IMR-90 (cell line): ENCODE measurements around the gene SAMHD1. TPM values are rescaled to one million over a fixed set of nuclear protein-coding genes. Genes with fewer than 3 reads are reported as not detected.

Source experiments
- ATAC-seq: fragments of 200-7000 bp; cut with Tn5 transposase; 2 replicates; pipeline ENCODE4 v1.9.1; 2020; ENCODE audit warnings: low read depth, mild to moderate bottlenecking, moderate library complexity
- BruUV-seq: library from RNA; stranded (reverse); fragments of 400-500 nt; replicated peaks from 2 replicates; lab custom pipeline; 2021; lab: Mats Ljungman, UMichigan
- CTCF ChIA-PET: fragments of 300-600 bp; formaldehyde crosslinking; extraction: SDS; loops from one replicate; lab custom pipeline; 2021; ENCODE audit warnings: antibody characterized with exemption; lab: Yijun Ruan, JAX
- POLR2A ChIA-PET: fragments of 300-600 bp; sonication (Branson Sonifier 250); formaldehyde crosslinking; loops from one replicate; lab custom pipeline; 2022; ENCODE audit warnings: antibody characterized with exemption; ENCODE audit not compliant: unreplicated experiment; lab: Charles Lee
- DNase-seq: peaks from one replicate; pipeline ENCODE4 v3.0.0; 2013
- H2AFZ ChIP-seq: replicated peaks from 2 replicates; pipeline ENCODE3; 2013; ENCODE audit warnings: low read length, mild to moderate bottlenecking; ENCODE audit not compliant: poor library complexity
- H2AK5ac ChIP-seq: 2 replicates; pipeline ENCODE4 v1.6.1; 2013; ENCODE audit warnings: low read depth, low read length, inconsistent platforms
- H2AK9ac ChIP-seq: replicated peaks from 2 replicates; pipeline ENCODE3; 2013; ENCODE audit warnings: mild to moderate bottlenecking, low read depth, low read length, moderate library complexity; ENCODE audit not compliant: poor library complexity
- H2BK120ac ChIP-seq: 2 replicates; pipeline ENCODE4 v1.6.1; 2013; ENCODE audit warnings: low read depth, low read length, inconsistent platforms
- H2BK15ac ChIP-seq: 3 replicates; pipeline ENCODE4 v1.6.1; 2013; ENCODE audit warnings: low read depth, low read length, inconsistent platforms
- H2BK20ac ChIP-seq: 2 replicates; pipeline ENCODE4 v1.6.1; 2013; ENCODE audit warnings: low read depth, mild to moderate bottlenecking, inconsistent platforms, low read length, moderate library complexity
- H2BK5ac ChIP-seq: 2 replicates; pipeline ENCODE4 v1.6.1; 2013; ENCODE audit warnings: mild to moderate bottlenecking, low read depth, low read length, inconsistent platforms; ENCODE audit not compliant: poor library complexity, severe bottlenecking
- H3K14ac ChIP-seq: replicated peaks from 2 replicates; pipeline ENCODE4 v1.6.1; 2013; ENCODE audit warnings: low read depth, low read length, inconsistent platforms
- H3K18ac ChIP-seq: 2 replicates; pipeline ENCODE4 v1.6.1; 2013; ENCODE audit warnings: low read depth, low read length, control low read depth
- H3K23ac ChIP-seq: 2 replicates; pipeline ENCODE4 v1.6.1; 2013; ENCODE audit warnings: low read depth, low read length, inconsistent platforms
- H3K27ac ChIP-seq: 2 replicates; pipeline ENCODE4 v1.5.1; 2013; ENCODE audit warnings: mild to moderate bottlenecking, control low read depth, low read length; ENCODE audit not compliant: insufficient read depth
- H3K27me3 ChIP-seq: 2 replicates; pipeline ENCODE4 v1.6.1; 2013; ENCODE audit warnings: low read length; ENCODE audit not compliant: control insufficient read depth, insufficient read depth
- H3K36me3 ChIP-seq: 2 replicates; pipeline ENCODE4 v1.6.1; 2013; ENCODE audit warnings: low read length, mixed read lengths; ENCODE audit not compliant: control insufficient read depth, insufficient read depth
- H3K4ac ChIP-seq: 2 replicates; pipeline ENCODE4 v1.6.1; 2013; ENCODE audit warnings: low read depth, low read length, inconsistent platforms
- H3K4me1 ChIP-seq: 2 replicates; pipeline ENCODE4 v1.6.1; 2013; ENCODE audit warnings: low read length, mixed read lengths; ENCODE audit not compliant: control insufficient read depth, insufficient read depth
- H3K4me2 ChIP-seq: 2 replicates; pipeline ENCODE4 v1.6.1; 2013; ENCODE audit warnings: low read depth, mild to moderate bottlenecking, control low read depth, low read length, moderate library complexity
- H3K4me3 ChIP-seq: 2 replicates; pipeline ENCODE4 v1.5.1; 2013; ENCODE audit warnings: low read depth, mild to moderate bottlenecking, control low read depth, low read length, moderate library complexity; ENCODE audit not compliant: insufficient read depth
- H3K56ac ChIP-seq: 2 replicates; pipeline ENCODE4 v1.6.1; 2013; ENCODE audit warnings: low read length, inconsistent platforms; ENCODE audit not compliant: insufficient read depth; ENCODE audit errors: extremely low read depth
- H3K79me1 ChIP-seq, 2 experiments: 2 replicates each; pipeline ENCODE4 v1.6.1; 2013; ENCODE audit warnings: low read length in 2 of 2, inconsistent platforms in 1 of 2, low read depth in 1 of 2
- H3K9ac ChIP-seq: 2 replicates; pipeline ENCODE4 v1.6.1; 2013; ENCODE audit warnings: low read depth, low read length, control low read depth
- H3K9me1 ChIP-seq: 2 replicates; pipeline ENCODE4 v1.6.1; 2013; ENCODE audit warnings: low read length, inconsistent platforms; ENCODE audit not compliant: insufficient read depth
- H3K9me3 ChIP-seq: 2 replicates; pipeline ENCODE4 v1.6.1; 2013; ENCODE audit warnings: low read length; ENCODE audit not compliant: control insufficient read depth, insufficient read depth
- H4K20me1 ChIP-seq: 2 replicates; pipeline ENCODE4 v1.6.1; 2013; ENCODE audit warnings: low read length, inconsistent platforms; ENCODE audit not compliant: insufficient read depth
- H4K5ac ChIP-seq: 2 replicates; pipeline ENCODE4 v1.6.1; 2013; ENCODE audit warnings: mild to moderate bottlenecking, low read depth, low read length, control low read depth
- H4K8ac ChIP-seq, 2 experiments: 2 replicates each; pipeline ENCODE4 v1.6.1; 2013; ENCODE audit warnings: low read depth in 2 of 2, low read length in 2 of 2, control low read depth in 1 of 2, inconsistent platforms in 1 of 2
- H4K91ac ChIP-seq: 2 replicates; pipeline ENCODE4 v1.6.1; 2013; ENCODE audit warnings: low read depth, low read length, inconsistent platforms; ENCODE audit not compliant: insufficient read depth
- CEBPB ChIP-seq: IDR thresholded peaks from 2 replicates; pipeline ENCODE4 v1.6.1; 2012; ENCODE audit warnings: low read depth, low read length, improper control_type of control experiment
- CHD1 ChIP-seq: IDR thresholded peaks from 2 replicates; pipeline ENCODE4 v1.6.1; 2012; ENCODE audit warnings: low read depth, low read length, improper control_type of control experiment
- SMC3 ChIP-seq: fragments of 150-350 bp; IDR thresholded peaks from 2 replicates; pipeline ENCODE4 v1.6.1; 2016; ENCODE audit warnings: low read depth, mild to moderate bottlenecking, antibody characterized with exemption, low read length, moderate library complexity
- WGBS, 2 experiments: methylation state at CpG; one replicate each; pipeline versions ENCODE4 v1.1.5 to v1.1.7; 2013; ENCODE audit warnings: missing lambda C conversion rate in 2 of 2; ENCODE audit not compliant: insufficient read length in 1 of 2; ENCODE audit errors: extremely low coverage in 2 of 2; 5-methylcytosine and 5-hydroxymethylcytosine counted together
- dilution Hi-C: fragments of 300-500 bp; cut with HindIII; formaldehyde crosslinking; loops from one replicate; pipeline ENCODE4 v1.14.3; 2018; ENCODE audit warnings: low sequenced_read_pairs; ENCODE audit not compliant: unreplicated experiment
- in situ Hi-C: fragments of 300-500 bp; cut with MboI; formaldehyde crosslinking; loops from 3 replicates; pipeline ENCODE4 v1.14.3; 2019; ENCODE audit warnings: low sequenced_read_pairs, inconsistent platforms, mixed read lengths
- intact Hi-C: fragments of 100-400 bp; cut with micrococcal nuclease; formaldehyde crosslinking; loops from 2 replicates; pipeline ENCODE4 v1.10.0; 2022
- polyA plus RNA-seq, 3 experiments: library from polyadenylated mRNA; depleted of rRNA; stranded (reverse); fragments of >200 nt; gene quantifications; 2 replicates each; pipeline ENCODE4 v1.2.3, GENCODE V29; 2012; ENCODE audit warnings: low replicate concordance in 1 of 3
- total RNA-seq: library from RNA; depleted of rRNA; stranded (reverse); fragments of >200 nt; gene quantifications from 2 replicates; pipeline ENCODE4 v1.2.3, GENCODE V29; 2012

Gene SAMHD1
- total and polyA plus RNA-seq, 2 of the 4 experiments (the other 2 are of a cell fraction): 6.3 to 14.9 TPM

DNA sequence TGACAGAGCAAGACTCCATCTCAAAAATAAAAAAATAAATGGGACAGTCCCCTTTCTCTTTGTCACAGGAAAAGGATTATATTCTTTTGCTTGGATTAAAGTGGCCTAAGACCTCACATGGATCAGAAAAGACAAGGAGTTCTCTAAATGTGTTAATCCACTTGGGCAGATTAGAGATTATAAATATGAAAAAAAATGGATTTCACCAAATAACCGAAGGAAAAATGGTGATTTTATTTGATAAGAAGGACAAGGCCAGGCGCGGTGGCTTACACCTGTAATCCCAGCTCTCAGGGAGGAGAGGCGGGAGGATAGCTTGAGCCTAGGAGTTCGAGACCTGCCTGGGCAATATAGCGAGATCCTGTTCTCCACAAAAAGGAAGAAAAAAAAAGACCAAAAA lies 21.8 kb downstream of the SAMHD1 start:
- Histone ChIP-seq H2BK20ac (no peak overlapping the region), H4K20me1 (no peaks in the 10 kb centered on the region), H3K4me3 (no peak overlapping the region), H2BK120ac (no peak overlapping the region), H3K56ac (no peak overlapping the region), H4K5ac (no peak overlapping the region), H2AK9ac (no peak overlapping the region), H3K14ac (no peak overlapping the region), H2BK5ac (no peak overlapping the region), H4K8ac (no peak overlapping the region), H2AK5ac (no peak overlapping the region), H4K91ac (no peak overlapping the region), H3K4ac (no peak overlapping the region), H3K9me3 (no peaks in the 10 kb centered on the region), H3K36me3 (0 out of 2 replicates have a peak, but pooled peaks cover 1% of the 10 kb centered on the region), H3K23ac (no peak overlapping the region), H2AFZ (no peak overlapping the region), H3K4me1 (peaks cover 1% of the 10 kb centered on the region; the same call in 1 of the 2 replicates), H3K79me1 (no peaks in the 10 kb centered on the region), H2BK15ac (no peak overlapping the region), H3K9ac (no peak overlapping the region), H3K27me3 (no peaks in the 10 kb centered on the region), H3K4me2 (no peak overlapping the region), H3K18ac (no peak overlapping the region), H3K9me1 (no peaks in the 10 kb centered on the region), H3K27ac (no peak overlapping the region)
- CTCF ChIA-PET: no interaction called here
- no peak for DNase-seq
- WGBS, 2 experiments: no CpG with 5 or more reads among the region's 6 CpGs
- intact Hi-C loops (no loop called here), in situ Hi-C loops (no loop called here), dilution Hi-C loops (no loop called here)
- POLR2A ChIA-PET: interaction anchor here (0.6 kb wide), 1 partner anchor 379 kb away, joined by 3 read pairs; no protein-coding TSS in a partner anchor
- TF ChIP-seq SMC3 (no peak), CHD1 (no peak), CEBPB (no peak)
- ATAC-seq: no peak
- BruUV-seq: no TSS peak
